ENCODE measurements around the gene NPIPB5. TPM values are rescaled to one million over a fixed set of nuclear protein-coding genes. Genes with fewer than 3 reads are reported as not detected.
"Not testable (repeated sequence)": the region's sequence is repeated elsewhere in the genome, so short reads cannot be mapped to it uniquely, and the experiment has no call there.

The NPIPB5 gene
- total RNA-seq (100 to 1,000 TPM; 138 to 148 TPM), polyA plus RNA-seq (ENCODE audit: insufficient read length in 2 of 2) (100 to 1,000 TPM in 1 of 2 donors, 10 to 100 TPM in 1; 95.5 to 327 TPM)
- long read RNA-seq, donor 1, partial matches to known transcripts: 11 of 14 reads
- long read RNA-seq, donor 1, other reads (novel, unspliced or antisense): 0 of 14 reads
- long read RNA-seq, donor 2, partial matches to known transcripts: 0 of 1 reads
- long read RNA-seq, donor 2, other reads (novel, unspliced or antisense): 0 of 1 reads
- long read RNA-seq, donor 3, partial matches to known transcripts: 0 of 1 reads
- long read RNA-seq, donor 3, other reads (novel, unspliced or antisense): 0 of 1 reads
- long read RNA-seq, donor 4, partial matches to known transcripts: 0 of 2 reads
- long read RNA-seq, donor 4, other reads (novel, unspliced or antisense): 0 of 2 reads

DNA sequence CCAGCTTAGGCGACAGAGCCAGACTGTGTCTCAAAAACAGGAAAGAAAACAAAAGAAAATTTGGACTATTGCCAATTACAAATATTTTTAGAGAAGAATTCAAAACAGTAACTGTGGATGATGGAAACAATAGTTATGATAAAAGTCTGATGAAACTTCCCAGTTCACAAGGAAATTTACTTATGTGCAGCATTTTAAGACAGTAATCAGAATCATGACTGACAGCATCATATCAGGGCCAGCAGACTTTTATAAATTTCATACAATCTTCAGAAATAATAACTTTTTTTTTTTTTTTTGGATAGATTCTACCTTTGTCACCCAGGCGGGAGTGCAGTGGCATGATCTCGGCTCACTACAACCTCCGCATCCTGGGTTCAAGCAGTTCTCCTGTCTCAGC is at the start of gene NPIPB5:
TSS of gene NPIPB5 (plus strand) at position 301 of the 400 bp plus-strand sequence. CDS start 2,911 bp downstream, outside the sequence.
- H3K27ac ChIP-seq (ENCODE audit: low read depth, low read length); DNase-seq (ENCODE audit: low read depth in 4 of 6, low spot score in 6 of 6); H3K36me3 ChIP-seq (ENCODE audit: control insufficient read depth, insufficient read depth, low read length); H3K27me3 ChIP-seq (ENCODE audit: control insufficient read depth, insufficient read depth, low read length); H3K9me3 ChIP-seq (ENCODE audit: control insufficient read depth, insufficient read depth, low read length); H3K4me1 ChIP-seq (ENCODE audit: control insufficient read depth, insufficient read depth, low read length); H3K4me3 ChIP-seq (ENCODE audit: low read depth, low read length): not testable (repeated sequence)
- WGBS (ENCODE audit: insufficient coverage): no CpG with 5 or more reads among the region's 4 CpGs

DNA sequence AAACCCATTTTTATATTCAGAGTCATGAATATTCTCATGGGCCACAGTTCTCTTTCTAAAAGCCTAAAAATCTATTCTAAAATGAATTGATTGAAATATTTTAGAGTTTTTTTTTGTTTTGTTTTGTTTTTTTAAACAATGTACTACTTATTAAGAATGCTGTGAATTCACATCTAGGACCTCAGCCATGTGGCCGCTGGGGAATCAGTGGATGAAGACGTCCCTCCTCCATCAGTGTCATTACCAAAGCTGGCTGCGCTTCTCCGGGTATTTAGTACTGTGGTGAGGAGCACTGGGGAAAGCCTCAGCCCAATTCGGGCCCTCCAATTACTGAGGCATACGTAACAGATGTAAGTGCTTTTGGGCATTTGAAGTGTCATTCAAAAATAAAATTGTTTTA is 41.8 kb upstream of the NPIPB5 start:
- H3K9me3 ChIP-seq (ENCODE audit: control insufficient read depth, insufficient read depth, low read length); H3K27ac ChIP-seq (ENCODE audit: low read depth, low read length); DNase-seq (ENCODE audit: low read depth in 4 of 6, low spot score in 6 of 6); H3K4me1 ChIP-seq (ENCODE audit: control insufficient read depth, insufficient read depth, low read length); H3K36me3 ChIP-seq (ENCODE audit: control insufficient read depth, insufficient read depth, low read length); H3K27me3 ChIP-seq (ENCODE audit: control insufficient read depth, insufficient read depth, low read length); H3K4me3 ChIP-seq (ENCODE audit: low read depth, low read length): not testable (repeated sequence)
- no CpG with 5 or more reads among the region's 6 CpGs for WGBS (ENCODE audit: insufficient coverage)

DNA sequence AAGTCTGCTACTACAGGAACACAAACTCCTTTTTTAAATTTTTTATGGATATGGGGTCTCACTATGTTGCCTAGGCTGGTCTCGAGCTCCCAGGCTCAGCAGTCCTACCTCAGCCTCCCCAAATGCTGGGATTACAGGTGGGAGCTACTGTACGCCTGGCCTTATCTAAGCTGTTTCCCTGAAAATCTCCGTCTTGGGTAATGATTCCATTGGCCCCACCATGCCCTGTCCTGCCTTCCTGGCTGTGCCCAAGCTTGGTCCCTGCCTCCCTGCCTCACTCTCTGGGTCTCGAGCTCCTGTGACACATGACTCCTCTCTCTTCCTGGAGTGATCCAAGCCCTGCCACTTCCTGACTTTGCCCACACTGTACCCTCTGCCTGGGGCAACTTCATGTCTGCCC is 27.3 kb downstream of the NPIPB5 start:
- H3K4me3 ChIP-seq (ENCODE audit: low read depth, low read length); H3K27ac ChIP-seq (ENCODE audit: low read depth, low read length); DNase-seq (ENCODE audit: low read depth in 4 of 6, low spot score in 6 of 6); H3K9me3 ChIP-seq (ENCODE audit: control insufficient read depth, insufficient read depth, low read length); H3K27me3 ChIP-seq (ENCODE audit: control insufficient read depth, insufficient read depth, low read length); H3K4me1 ChIP-seq (ENCODE audit: control insufficient read depth, insufficient read depth, low read length); H3K36me3 ChIP-seq (ENCODE audit: control insufficient read depth, insufficient read depth, low read length): not testable (repeated sequence)
- whole genome bisulfite sequencing (ENCODE audit: insufficient coverage): 87% methylated on average over 2 of the region's 4 CpGs

GRCh38 chr16:22544809-22545208 is 34.1 kb downstream of the NPIPB5 start:
- H3K36me3 ChIP-seq (ENCODE audit: control insufficient read depth, insufficient read depth, low read length); H3K4me1 ChIP-seq (ENCODE audit: control insufficient read depth, insufficient read depth, low read length); H3K9me3 ChIP-seq (ENCODE audit: control insufficient read depth, insufficient read depth, low read length); H3K27ac ChIP-seq (ENCODE audit: low read depth, low read length); H3K4me3 ChIP-seq (ENCODE audit: low read depth, low read length); DNase-seq (ENCODE audit: low read depth in 4 of 6, low spot score in 6 of 6); H3K27me3 ChIP-seq (ENCODE audit: control insufficient read depth, insufficient read depth, low read length): not testable (repeated sequence)
- WGBS (ENCODE audit: insufficient coverage): no CpG with 5 or more reads among the region's 2 CpGs

GRCh38 chr16:22546630-22547029 is 35.9 kb downstream of the NPIPB5 start:
- not testable (repeated sequence) for H3K4me1 ChIP-seq (ENCODE audit: control insufficient read depth, insufficient read depth, low read length); H3K36me3 ChIP-seq (ENCODE audit: control insufficient read depth, insufficient read depth, low read length); H3K27me3 ChIP-seq (ENCODE audit: control insufficient read depth, insufficient read depth, low read length); H3K27ac ChIP-seq (ENCODE audit: low read depth, low read length); DNase-seq (ENCODE audit: low read depth in 4 of 6, low spot score in 6 of 6); H3K4me3 ChIP-seq (ENCODE audit: low read depth, low read length); H3K9me3 ChIP-seq (ENCODE audit: control insufficient read depth, insufficient read depth, low read length)
- WGBS (ENCODE audit: insufficient coverage): no CpG with 5 or more reads among the region's 2 CpGs

DNA sequence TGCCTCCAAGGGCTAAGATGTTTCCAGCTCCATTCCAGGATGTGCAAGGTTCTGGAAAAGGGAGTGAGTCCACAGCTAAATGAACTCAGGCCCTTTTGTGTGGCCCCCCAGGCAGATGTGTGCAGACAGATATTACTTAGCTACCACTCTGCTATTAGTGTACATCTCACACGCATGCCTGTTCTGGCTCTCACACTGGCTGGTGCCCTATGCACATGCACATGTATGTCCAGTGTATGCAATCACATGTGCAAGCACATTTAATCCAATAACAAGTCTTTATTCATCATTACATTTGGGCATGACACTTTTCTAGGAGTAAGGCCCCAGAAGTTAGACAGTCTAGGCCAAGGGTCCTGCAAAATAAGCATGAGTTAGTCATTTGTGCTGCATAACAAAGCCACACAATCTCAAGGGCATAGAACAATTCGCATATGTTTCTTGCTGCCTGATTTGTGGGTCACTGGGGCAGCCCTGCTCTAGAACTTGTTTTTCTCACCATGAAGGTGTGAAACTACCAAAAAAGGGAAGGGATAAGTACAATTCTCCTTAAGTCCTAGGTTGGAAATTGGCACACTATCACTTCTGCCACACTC is 36.6 kb downstream of the NPIPB5 start:
- not testable (repeated sequence) for H3K9me3 ChIP-seq (ENCODE audit: control insufficient read depth, insufficient read depth, low read length); DNase-seq (ENCODE audit: low read depth in 4 of 6, low spot score in 6 of 6); H3K4me1 ChIP-seq (ENCODE audit: control insufficient read depth, insufficient read depth, low read length); H3K27ac ChIP-seq (ENCODE audit: low read depth, low read length); H3K27me3 ChIP-seq (ENCODE audit: control insufficient read depth, insufficient read depth, low read length); H3K4me3 ChIP-seq (ENCODE audit: low read depth, low read length); H3K36me3 ChIP-seq (ENCODE audit: control insufficient read depth, insufficient read depth, low read length)
- WGBS (ENCODE audit: insufficient coverage): 100% methylated on average over 1 of the region's 2 CpGs

DNA sequence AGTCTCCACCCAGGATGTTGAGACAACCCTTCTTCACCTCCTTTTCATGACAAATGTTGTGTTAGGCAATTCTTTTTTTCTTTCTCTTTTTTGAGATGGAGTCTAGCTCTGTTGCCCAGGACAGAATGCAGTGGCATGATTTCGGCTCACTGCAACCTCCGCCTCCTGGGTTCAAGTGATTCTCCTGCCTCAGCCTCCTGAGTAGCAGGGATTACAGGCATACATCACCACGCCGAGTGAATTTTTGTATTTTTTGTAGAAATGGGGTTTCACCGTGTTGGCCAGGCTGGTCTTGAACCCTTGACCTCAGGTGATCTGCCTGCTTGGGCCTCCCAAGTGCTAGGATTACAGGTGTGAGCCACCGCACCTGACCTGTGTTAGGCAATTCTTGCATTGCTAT is 39.2 kb downstream of the NPIPB5 start:
- not testable (repeated sequence) for H3K4me3 ChIP-seq (ENCODE audit: low read depth, low read length); H3K4me1 ChIP-seq (ENCODE audit: control insufficient read depth, insufficient read depth, low read length); DNase-seq (ENCODE audit: low read depth in 4 of 6, low spot score in 6 of 6); H3K27me3 ChIP-seq (ENCODE audit: control insufficient read depth, insufficient read depth, low read length); H3K9me3 ChIP-seq (ENCODE audit: control insufficient read depth, insufficient read depth, low read length); H3K27ac ChIP-seq (ENCODE audit: low read depth, low read length); H3K36me3 ChIP-seq (ENCODE audit: control insufficient read depth, insufficient read depth, low read length)
- 93% methylated on average over 2 of the region's 6 CpGs for WGBS (ENCODE audit: insufficient coverage)

DNA sequence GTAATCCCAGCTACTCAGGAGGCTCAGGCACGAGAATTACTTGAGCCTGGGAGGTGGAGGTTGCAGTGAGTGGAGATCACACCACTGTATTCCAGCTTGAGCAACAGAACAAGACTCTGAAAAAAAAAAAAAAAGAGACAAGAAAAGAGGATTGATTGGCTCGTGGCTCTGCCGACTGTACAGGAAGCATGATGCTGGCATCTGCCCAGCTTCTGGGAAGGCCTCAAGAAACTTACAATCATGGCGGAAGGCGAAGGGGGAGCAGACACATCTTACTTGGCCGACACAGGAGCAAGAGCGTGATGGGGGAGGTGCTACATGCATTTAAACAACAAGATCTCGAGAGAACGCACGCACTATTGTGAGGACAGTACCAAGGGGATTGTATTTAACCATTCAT is 40.5 kb downstream of the NPIPB5 start:
- not testable (repeated sequence) for H3K4me1 ChIP-seq (ENCODE audit: control insufficient read depth, insufficient read depth, low read length); H3K27ac ChIP-seq (ENCODE audit: low read depth, low read length); H3K9me3 ChIP-seq (ENCODE audit: control insufficient read depth, insufficient read depth, low read length); DNase-seq (ENCODE audit: low read depth in 4 of 6, low spot score in 6 of 6); H3K36me3 ChIP-seq (ENCODE audit: control insufficient read depth, insufficient read depth, low read length); H3K27me3 ChIP-seq (ENCODE audit: control insufficient read depth, insufficient read depth, low read length); H3K4me3 ChIP-seq (ENCODE audit: low read depth, low read length)
- 85% methylated on average over 2 of the region's 10 CpGs for WGBS (ENCODE audit: insufficient coverage)

DNA sequence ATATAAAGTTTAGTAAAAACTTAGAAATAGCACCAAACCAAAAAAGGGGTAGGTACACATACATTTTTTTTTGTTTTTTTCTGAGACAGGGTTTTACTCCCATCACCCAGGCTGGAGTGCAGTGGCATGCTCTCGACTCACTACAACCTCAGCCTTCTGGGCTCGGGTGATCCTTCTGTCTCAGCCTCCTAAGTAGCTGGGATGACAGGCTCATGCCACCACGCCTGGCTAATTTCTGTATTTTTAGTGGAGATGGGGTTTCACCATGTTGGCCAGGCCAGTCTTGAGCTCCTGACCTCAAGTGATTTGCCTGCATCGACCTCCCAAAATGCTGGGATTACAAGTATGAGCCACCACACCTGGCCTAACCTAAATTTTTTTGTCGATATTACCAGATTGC is 41.0 kb downstream of the NPIPB5 start:
- H3K27ac ChIP-seq (ENCODE audit: low read depth, low read length); H3K27me3 ChIP-seq (ENCODE audit: control insufficient read depth, insufficient read depth, low read length); H3K4me1 ChIP-seq (ENCODE audit: control insufficient read depth, insufficient read depth, low read length); H3K9me3 ChIP-seq (ENCODE audit: control insufficient read depth, insufficient read depth, low read length); H3K36me3 ChIP-seq (ENCODE audit: control insufficient read depth, insufficient read depth, low read length); DNase-seq (ENCODE audit: low read depth in 4 of 6, low spot score in 6 of 6); H3K4me3 ChIP-seq (ENCODE audit: low read depth, low read length): not testable (repeated sequence)
- 70% methylated on average over 2 of the region's 5 CpGs for WGBS (ENCODE audit: insufficient coverage)

DNA sequence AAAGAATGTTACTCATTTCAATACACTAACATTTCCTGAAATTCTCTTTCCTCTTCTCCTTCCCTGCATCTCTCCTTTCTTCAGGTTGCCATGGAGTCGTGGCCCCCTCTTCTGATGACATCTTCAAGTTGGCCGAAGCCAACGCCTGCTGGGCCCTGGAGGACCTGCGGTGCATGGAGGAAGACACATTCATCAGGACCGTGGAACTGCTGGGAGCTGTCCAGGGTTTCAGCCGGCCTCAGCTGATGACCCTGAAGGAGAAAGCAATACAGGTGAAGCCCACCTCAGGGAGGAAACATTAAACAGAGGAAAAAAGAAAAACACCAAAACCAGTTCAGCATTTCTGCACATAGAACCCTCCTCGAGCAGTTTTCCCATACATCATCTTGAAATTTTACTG is 46.1 kb downstream of the NPIPB5 start:
- H3K4me3 ChIP-seq (ENCODE audit: low read depth, low read length); H3K4me1 ChIP-seq (ENCODE audit: control insufficient read depth, insufficient read depth, low read length); DNase-seq (ENCODE audit: low read depth in 4 of 6, low spot score in 6 of 6); H3K27me3 ChIP-seq (ENCODE audit: control insufficient read depth, insufficient read depth, low read length); H3K27ac ChIP-seq (ENCODE audit: low read depth, low read length); H3K36me3 ChIP-seq (ENCODE audit: control insufficient read depth, insufficient read depth, low read length); H3K9me3 ChIP-seq (ENCODE audit: control insufficient read depth, insufficient read depth, low read length): not testable (repeated sequence)
- WGBS (ENCODE audit: insufficient coverage): no CpG with 5 or more reads among the region's 7 CpGs

Measured in spinal cord (tissue), 10 donors.